Measurements from ENCODE around the gene TBC1D2B.

DNA sequence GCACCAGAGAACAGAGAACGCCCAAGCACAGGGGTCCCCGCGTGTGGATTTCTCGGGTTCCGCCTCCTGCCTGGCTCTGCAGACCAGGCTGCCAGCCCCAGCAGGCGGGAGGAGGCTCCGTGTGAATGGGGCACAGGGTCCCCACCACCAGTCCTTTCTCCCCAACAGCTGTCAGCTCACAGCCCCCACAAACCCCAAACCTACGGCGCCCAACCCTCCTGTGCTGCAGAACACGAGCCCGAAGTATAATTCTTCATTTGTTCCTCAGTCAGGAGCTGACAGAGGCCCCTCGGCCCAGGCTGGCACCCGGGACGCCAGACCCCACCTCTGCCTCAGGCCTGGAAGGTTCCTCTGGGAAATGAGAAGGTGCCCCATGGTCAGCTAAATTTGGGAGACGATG lies 78.0 kb downstream of the TBC1D2B start:
- no peak for TF ChIP-seq POLR2A (IDR thresholded peaks at IDR 0.05)
- TF ChIP-seq, protein P1, sequence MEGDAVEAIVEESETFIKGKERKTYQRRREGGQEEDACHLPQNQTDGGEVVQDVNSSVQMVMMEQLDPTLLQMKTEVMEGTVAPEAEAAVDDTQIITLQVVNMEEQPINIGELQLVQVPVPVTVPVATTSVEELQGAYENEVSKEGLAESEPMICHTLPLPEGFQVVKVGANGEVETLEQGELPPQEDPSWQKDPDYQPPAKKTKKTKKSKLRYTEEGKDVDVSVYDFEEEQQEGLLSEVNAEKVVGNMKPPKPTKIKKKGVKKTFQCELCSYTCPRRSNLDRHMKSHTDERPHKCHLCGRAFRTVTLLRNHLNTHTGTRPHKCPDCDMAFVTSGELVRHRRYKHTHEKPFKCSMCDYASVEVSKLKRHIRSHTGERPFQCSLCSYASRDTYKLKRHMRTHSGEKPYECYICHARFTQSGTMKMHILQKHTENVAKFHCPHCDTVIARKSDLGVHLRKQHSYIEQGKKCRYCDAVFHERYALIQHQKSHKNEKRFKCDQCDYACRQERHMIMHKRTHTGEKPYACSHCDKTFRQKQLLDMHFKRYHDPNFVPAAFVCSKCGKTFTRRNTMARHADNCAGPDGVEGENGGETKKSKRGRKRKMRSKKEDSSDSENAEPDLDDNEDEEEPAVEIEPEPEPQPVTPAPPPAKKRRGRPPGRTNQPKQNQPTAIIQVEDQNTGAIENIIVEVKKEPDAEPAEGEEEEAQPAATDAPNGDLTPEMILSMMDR (IDR thresholded peaks at IDR 0.05 in 4 of 5, conservative IDR thresholded peaks at IDR 0.05 in 1 of 5) = no peak

All from gastrocnemius medialis (tissue), 4 donors.